Measurements from ENCODE around the gene IP6K2. TPM values are rescaled to one million over a fixed set of nuclear protein-coding genes. Genes with fewer than 3 reads are reported as not detected.

The IP6K2 gene
- total and polyA plus RNA-seq, 2 of the 13 experiments (the other 11 are each of a cell fraction or from before 2014, with no cell fraction given): 85.5 to 112 TPM

DNA sequence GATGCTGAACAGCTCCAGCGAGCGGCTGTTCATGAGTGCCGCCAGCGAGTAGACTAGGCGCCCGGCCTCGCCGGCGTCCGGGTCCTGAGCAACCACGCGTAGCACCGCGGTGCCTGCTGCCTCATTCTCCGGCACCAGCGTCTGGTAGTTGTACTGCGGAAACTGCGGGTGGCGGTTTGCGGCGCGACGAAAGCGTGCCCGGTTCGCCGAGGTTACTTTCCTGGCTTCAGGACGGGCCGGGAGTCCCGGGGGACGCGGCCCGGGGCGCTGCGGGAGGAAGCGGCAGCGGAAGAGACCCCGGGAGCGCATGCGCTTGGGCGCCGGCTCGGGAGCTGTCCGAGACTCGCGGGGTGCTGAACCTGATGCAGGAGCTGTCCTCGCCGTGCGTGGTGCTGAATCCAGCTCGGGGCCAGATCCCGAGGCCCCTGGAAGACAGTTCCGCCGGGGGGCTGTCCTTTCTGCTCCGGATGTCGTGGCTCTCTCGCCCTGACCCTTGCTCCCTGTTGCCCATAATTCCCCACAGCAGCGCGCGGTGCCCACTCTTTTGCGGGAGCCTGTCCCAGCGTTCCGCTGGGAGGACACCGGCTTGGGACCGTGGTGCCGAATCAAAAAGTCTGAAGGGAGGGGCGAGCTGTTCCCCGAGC lies 55.4 kb downstream of the IP6K2 start (continued):
- TF ChIP-seq, protein P1, sequence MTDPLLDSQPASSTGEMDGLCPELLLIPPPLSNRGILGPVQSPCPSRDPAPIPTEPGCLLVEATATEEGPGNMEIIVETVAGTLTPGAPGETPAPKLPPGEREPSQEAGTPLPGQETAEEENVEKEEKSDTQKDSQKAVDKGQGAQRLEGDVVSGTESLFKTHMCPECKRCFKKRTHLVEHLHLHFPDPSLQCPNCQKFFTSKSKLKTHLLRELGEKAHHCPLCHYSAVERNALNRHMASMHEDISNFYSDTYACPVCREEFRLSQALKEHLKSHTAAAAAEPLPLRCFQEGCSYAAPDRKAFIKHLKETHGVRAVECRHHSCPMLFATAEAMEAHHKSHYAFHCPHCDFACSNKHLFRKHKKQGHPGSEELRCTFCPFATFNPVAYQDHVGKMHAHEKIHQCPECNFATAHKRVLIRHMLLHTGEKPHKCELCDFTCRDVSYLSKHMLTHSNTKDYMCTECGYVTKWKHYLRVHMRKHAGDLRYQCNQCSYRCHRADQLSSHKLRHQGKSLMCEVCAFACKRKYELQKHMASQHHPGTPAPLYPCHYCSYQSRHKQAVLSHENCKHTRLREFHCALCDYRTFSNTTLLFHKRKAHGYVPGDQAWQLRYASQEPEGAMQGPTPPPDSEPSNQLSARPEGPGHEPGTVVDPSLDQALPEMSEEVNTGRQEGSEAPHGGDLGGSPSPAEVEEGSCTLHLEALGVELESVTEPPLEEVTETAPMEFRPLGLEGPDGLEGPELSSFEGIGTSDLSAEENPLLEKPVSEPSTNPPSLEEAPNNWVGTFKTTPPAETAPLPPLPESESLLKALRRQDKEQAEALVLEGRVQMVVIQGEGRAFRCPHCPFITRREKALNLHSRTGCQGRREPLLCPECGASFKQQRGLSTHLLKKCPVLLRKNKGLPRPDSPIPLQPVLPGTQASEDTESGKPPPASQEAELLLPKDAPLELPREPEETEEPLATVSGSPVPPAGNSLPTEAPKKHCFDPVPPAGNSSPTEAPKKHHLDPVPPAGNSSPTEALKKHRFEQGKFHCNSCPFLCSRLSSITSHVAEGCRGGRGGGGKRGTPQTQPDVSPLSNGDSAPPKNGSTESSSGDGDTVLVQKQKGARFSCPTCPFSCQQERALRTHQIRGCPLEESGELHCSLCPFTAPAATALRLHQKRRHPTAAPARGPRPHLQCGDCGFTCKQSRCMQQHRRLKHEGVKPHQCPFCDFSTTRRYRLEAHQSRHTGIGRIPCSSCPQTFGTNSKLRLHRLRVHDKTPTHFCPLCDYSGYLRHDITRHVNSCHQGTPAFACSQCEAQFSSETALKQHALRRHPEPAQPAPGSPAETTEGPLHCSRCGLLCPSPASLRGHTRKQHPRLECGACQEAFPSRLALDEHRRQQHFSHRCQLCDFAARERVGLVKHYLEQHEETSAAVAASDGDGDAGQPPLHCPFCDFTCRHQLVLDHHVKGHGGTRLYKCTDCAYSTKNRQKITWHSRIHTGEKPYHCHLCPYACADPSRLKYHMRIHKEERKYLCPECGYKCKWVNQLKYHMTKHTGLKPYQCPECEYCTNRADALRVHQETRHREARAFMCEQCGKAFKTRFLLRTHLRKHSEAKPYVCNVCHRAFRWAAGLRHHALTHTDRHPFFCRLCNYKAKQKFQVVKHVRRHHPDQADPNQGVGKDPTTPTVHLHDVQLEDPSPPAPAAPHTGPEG (CRISPR knock-in tag; IDR thresholded peaks at IDR 0.05): peak; percentile 99
- TF ChIP-seq ZNF7 (CRISPR knock-in tag; IDR thresholded peaks at IDR 0.05): peak; percentile 97
- no peak for TF ChIP-seq CEBPB (IDR thresholded peaks at IDR 0.05; ENCODE audit: borderline replicate concordance, low read depth, low read length)
- peak; percentile 93 for TF ChIP-seq FOXA3 (CRISPR knock-in tag; IDR thresholded peaks at IDR 0.05)
- peak; percentile 97; the same call in 1 of the 2 replicates for TF ChIP-seq ZNF550 (CRISPR knock-in tag; IDR thresholded peaks at IDR 0.05; ENCODE audit: borderline replicate concordance)
- TF ChIP-seq, protein P2, sequence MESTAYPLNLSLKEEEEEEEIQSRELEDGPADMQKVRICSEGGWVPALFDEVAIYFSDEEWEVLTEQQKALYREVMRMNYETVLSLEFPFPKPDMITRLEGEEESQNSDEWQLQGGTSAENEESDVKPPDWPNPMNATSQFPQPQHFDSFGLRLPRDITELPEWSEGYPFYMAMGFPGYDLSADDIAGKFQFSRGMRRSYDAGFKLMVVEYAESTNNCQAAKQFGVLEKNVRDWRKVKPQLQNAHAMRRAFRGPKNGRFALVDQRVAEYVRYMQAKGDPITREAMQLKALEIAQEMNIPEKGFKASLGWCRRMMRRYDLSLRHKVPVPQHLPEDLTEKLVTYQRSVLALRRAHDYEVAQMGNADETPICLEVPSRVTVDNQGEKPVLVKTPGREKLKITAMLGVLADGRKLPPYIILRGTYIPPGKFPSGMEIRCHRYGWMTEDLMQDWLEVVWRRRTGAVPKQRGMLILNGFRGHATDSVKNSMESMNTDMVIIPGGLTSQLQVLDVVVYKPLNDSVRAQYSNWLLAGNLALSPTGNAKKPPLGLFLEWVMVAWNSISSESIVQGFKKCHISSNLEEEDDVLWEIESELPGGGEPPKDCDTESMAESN (CRISPR knock-in tag; conservative IDR thresholded peaks at IDR 0.05): peak; percentile 100
- TF ChIP-seq, protein P3, sequence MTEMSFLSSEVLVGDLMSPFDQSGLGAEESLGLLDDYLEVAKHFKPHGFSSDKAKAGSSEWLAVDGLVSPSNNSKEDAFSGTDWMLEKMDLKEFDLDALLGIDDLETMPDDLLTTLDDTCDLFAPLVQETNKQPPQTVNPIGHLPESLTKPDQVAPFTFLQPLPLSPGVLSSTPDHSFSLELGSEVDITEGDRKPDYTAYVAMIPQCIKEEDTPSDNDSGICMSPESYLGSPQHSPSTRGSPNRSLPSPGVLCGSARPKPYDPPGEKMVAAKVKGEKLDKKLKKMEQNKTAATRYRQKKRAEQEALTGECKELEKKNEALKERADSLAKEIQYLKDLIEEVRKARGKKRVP (CRISPR knock-in tag; IDR thresholded peaks at IDR 0.05): peak in 1 of 2 experiments; percentile 94; a peak in 2 of 4 replicates
- TF ChIP-seq ZNF543 (CRISPR knock-in tag; IDR thresholded peaks at IDR 0.05): peak; percentile 100
- TF ChIP-seq ZSCAN25 (CRISPR knock-in tag; IDR thresholded peaks at IDR 0.05): peak; percentile 98
- TF ChIP-seq ZNF883 (CRISPR knock-in tag; IDR thresholded peaks at IDR 0.05; ENCODE audit: not compliant biosample characterization): peak; percentile 100
- TF ChIP-seq, protein P4, sequence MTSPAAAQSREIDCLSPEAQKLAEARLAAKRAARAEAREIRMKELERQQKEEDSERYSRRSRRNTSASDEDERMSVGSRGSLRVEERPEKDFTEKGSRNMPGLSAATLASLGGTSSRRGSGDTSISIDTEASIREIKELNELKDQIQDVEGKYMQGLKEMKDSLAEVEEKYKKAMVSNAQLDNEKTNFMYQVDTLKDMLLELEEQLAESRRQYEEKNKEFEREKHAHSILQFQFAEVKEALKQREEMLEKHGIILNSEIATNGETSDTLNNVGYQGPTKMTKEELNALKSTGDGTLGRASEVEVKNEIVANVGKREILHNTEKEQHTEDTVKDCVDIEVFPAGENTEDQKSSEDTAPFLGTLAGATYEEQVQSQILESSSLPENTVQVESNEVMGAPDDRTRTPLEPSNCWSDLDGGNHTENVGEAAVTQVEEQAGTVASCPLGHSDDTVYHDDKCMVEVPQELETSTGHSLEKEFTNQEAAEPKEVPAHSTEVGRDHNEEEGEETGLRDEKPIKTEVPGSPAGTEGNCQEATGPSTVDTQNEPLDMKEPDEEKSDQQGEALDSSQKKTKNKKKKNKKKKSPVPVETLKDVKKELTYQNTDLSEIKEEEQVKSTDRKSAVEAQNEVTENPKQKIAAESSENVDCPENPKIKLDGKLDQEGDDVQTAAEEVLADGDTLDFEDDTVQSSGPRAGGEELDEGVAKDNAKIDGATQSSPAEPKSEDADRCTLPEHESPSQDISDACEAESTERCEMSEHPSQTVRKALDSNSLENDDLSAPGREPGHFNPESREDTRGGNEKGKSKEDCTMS (CRISPR knock-in tag; conservative IDR thresholded peaks at IDR 0.05): peak; percentile 99
- peak; percentile 86 for TF ChIP-seq SP5 (CRISPR knock-in tag; IDR thresholded peaks at IDR 0.05; ENCODE audit: borderline replicate concordance, low read depth)
- peak; percentile 97 for TF ChIP-seq GZF1 (CRISPR knock-in tag; IDR thresholded peaks at IDR 0.05)
- TF ChIP-seq MIER2 (CRISPR knock-in tag; IDR thresholded peaks at IDR 0.05): peak; percentile 100
- peak; percentile 100 for TF ChIP-seq KLF13 (CRISPR knock-in tag; IDR thresholded peaks at IDR 0.05)
- TF ChIP-seq BHLHE40 (IDR thresholded peaks at IDR 0.05; ENCODE audit: low read length): no peak
- no peak for TF ChIP-seq SKI (IDR thresholded peaks at IDR 0.05; ENCODE audit: partially characterized antibody)

Data from HepG2 (cell line).